OCI-M2 (cell line): ENCODE measurements around the gene ADGRF3.
"Not testable (repeated sequence)": the region's sequence is repeated elsewhere in the genome, so short reads cannot be mapped to it uniquely, and the experiment has no call there.

Experiments used
- DNase-seq: peaks from one replicate; lab custom pipeline; 2025; ENCODE audit not compliant: unreplicated experiment; lab: John Stamatoyannopoulos, UW

Gene ADGRF3

DNA sequence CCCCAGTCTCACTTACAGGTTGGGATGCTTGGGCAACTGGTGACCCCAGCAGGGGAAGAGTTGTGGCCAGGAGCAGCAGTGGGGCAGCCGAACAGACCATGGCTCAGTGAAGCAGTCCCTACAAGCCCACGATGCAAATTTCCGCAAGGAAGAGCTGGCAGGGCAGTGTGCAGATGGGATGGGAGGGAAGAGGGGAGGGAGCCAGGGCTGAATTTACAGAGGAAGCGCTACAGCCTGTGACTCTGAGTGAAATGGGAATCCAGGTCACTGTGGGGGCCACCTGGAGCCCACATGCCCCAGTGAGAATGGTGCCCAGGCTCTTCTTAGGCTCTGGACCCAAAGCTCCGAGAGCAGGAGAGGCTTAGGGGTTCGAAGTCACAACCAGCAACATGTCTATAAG lies 27.6 kb downstream of the ADGRF3 start:
- no peak for DNase-seq

DNA sequence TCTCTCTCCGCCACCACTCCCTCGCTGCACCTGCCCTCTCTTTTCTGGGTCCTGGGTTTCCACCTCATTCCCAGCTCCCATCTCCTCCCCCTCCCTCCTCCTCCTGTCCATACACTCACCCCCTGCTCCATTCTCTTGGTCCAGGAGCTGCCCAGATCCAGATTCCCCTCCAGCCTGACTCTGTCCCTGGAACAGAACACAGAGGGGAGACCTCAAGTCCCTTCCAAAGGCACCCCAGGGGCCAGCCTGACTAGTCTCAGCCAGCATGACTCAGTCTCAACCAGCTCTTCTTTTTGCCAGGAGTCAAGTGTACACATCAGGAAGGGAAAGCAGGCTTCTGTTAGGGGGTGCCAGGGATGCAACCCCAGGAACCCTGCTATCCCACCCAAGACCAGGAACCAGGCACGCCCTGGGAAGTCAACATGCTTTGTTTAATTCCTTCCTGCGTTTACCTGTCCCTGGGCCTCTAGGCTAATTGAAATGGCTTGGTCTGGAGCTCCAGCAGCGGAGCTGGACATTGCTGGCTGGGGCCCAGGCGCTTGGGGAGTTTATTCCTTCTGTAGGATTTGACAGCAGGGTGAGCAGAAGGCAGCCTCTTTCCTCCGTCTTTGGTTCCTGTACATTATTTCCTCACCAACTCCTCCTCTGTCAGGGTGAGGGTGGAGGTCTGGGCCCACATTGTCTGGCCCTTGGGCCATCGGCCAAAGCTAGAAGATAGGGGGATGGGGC lies 29.0 kb downstream of the ADGRF3 start:
- no peak for DNase-seq

DNA sequence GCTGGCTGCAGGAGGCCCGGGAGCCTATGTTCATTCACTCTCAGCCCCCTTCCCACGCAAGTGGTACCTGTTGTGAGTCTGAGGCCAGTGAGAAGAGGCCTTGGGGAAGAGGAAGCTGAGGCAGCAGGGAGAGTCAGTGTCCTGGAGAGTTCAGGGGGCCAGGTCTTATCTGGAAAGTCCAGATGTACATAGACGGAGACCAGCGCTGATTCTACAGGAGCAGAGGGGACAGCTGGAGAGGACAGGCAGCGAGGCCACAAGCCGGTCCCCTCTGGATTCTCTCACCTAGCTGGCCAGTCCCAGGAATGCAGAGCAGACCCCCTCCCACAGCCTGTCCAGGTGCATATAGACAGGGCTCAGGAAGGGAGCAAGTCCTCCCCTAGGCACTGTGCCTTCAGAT lies 29.7 kb downstream of the ADGRF3 start:
- no peak for DNase-seq

DNA sequence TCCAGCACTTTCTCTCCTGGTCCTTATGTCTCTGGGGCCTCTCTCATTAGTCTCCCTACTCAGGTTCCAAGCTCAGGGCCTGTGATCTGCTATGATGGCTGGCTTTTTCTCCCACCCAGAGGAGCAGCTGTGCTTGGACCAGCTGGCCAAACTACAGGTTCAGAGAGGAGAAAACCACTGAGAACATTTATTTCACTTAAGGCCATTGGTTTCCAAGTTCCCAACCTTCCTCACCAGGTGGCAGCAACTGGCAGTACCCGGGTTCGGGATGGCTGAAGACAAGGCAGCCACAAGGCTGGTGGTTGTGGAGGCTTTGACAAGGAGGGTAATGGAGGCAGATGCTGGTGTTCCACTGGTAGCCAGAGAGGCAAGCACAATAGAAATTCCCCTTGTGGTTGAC lies 30.5 kb downstream of the ADGRF3 start:
- DNase-seq, result no peak

DNA sequence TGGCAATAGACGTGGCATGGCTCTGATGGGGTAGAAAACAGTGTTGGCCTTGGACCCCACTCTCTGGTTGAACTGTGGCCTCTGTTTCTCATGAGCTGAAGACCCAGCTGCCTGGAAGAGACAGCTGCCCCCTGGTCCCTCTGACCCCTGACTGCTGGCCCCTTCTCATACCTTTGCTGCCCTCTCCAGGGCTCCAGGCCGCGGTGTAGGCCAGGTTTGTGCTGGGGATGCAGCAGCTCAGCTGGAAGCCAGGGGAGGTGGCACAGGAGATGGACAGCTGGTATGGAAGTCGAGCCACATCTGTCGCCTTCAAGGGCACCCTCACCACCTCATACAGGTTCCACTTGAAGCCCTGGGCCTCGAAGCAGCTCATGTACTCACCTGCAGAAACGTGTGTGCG lies 32.3 kb downstream of the ADGRF3 start:
- DNase-seq, result no peak

DNA sequence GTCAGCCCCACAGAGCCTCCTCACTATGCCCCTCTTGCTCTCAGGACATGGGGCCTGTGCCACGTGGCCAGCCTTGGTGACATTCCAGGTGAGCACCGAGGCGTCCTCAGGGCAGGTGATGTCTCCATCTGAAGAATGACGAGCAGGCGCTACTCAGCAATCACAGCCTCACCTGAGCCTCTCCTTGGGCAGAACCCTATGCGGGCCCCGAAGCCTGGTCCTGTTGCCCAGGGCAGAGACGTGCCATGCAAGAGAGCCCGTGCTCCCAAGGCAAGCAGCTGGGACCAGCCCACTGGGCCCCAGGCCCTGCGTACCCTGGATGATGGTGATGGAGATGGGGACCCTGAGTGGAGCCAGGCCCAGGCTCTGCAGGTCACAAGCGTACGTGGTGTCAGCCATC lies 33.1 kb downstream of the ADGRF3 start:
- DNase-seq, result no peak

DNA sequence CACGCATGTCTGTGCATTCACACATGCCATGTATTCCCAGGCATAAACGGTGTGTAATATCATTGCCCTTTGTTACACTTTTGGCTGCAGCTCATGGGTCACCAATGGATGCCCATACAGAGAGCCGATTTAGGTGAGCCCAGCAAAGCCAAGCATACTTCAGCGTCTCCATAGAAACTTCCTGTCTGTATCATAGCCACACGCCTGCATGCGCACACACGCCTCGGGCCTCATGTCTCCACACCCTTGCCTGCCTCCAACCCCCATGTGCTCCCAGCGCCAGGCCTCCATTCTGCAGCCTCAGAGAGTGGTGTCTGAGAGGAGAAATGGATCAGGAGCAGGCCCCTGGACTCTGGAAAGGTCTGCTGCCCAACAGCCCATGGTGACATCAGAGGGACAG lies 34.1 kb downstream of the ADGRF3 start:
- DNase-seq, result no peak

DNA sequence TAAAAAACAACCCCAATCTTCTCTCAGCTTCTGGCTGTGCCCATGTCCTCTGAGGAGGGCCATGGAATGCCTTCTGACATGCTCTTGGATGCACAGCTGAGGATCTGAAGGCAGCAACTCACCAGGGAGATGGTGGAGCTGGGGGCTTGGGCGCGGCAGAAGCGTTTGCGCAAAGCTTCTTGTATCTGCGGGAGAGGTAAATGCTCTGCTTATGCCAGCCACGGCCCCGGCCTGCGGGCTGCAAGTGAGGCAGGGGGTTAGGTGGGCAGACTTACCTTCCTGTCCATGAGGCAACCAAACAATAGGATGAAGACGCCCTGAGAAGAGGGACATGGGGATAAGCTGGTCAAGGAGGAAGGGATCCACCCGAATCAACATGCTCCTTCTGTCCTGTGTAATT lies 36.7 kb downstream of the ADGRF3 start:
- DNase-seq, result no peak

DNA sequence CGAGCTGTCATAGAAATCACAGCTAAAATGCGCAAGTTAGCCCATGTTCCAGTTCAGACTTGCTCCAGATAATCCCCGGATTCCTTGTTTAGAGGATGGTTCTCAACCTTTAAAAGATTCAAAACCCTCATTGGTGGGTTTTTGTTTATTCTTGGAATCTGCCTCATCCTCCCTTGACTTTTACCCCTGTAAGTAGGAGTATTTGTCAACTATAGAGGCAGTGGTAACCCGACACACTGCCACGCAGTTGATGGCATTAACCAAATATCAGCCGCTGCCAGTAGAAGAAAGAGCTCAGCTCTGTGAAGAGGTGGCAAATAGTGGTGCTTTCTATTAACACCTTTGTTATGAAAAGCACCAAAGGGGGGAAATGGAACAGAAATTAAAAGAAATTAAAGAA lies 41.0 kb downstream of the ADGRF3 start:
- DNase-seq, result no peak

DNA sequence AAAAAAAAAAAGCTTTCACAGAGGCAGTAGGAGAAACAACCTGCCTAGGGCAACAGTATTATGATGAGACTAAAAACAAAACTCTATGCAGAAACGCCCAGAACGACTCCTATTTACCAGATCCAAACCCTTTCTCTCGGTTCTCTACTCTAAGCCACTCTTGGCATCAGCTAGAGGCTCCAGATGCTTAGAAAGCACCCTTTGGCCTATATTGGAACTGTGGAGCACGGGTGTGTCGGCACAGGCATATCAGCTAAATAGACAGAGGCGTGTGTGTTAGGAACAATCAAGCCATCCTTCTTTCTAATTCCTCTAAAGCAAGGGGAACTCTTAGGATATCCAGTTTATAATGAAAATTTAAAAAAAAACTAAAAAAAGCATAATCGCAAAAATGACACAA lies 41.5 kb downstream of the ADGRF3 start:
- not testable (repeated sequence) for DNase-seq

DNA sequence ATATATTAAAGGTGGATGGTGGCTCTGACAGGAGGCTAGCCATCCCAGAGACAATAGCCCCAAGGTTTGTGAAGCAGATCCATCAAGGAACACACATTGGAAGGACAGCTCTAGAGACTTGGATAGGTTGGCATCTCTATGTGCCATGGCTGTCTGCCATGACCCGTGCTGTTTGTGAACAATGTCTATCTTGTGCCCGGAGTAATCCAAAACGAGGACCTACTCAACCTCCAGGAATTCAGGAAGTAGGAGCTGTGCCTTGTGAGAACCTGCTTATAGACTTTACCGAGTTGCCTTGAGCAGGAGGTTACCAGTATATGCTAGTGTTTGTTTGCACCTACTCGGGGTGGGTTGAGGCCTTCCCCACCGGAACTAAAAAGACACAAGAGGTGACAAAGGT lies 43.7 kb downstream of the ADGRF3 start:
- DNase-seq, result no peak

DNA sequence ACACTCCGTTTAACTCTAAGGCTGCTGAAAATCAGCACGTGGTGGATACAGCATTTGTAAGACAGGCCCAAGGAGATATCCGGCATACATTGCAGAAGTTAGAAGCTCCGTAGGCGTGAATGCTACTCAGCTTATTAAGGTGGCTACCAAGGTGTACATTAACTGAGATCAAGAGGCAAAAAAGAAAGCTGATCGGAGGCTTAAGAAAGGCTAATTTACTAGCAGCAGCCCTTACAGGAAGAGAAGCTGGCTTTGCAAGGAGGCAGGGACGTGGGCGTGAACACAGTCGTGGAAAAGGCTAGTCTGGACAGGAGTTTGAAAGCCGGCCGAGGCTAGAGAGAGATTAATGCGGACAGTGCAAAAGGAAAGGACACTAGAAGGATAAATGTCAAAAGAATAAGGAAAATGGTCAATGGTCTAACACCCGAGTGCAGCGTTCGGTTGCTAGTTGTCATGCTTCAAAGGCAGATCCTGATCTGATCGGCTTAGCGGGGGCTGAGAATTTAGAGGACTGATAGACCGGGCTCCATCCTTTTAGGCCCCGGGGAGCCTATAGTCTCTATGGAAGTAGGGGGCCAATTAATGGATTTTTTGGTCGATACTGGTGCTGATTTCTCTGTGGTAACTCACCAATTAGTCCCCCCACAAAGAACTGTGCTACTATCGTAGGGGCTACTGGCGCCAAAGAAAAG lies 46.2 kb downstream of the ADGRF3 start:
- no peak for DNase-seq

DNA sequence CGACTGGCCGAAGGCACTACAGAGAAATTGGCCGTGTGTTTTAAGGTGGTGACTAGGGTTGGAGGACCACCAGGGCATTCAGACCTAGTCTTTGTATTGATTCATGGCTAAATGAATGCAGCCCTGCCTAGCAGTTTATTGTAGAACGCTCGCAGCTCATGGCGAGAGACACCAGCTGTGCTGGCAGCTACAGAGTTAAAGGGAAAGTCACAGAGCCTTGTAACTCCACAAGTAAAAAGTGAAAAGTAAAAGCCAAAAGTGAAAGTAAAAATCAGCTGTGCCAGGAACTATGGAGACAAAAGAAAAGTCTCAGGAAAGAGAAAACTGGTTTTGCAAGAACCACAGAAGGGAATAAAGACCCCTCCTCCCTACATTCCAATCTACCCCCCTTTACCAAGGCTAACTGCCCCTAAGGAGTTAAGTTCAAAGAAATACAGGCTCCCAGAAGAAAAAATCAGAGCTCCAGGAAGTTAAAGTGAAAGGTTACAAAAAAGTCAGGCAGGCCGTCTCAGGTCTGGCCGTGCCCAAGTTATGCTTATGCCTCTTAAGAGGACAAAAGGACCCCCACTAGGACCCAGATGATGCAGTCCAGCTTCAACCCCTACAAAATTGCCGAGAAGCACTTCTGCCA lies 47.0 kb downstream of the ADGRF3 start:
- DNase-seq, result no peak

DNA sequence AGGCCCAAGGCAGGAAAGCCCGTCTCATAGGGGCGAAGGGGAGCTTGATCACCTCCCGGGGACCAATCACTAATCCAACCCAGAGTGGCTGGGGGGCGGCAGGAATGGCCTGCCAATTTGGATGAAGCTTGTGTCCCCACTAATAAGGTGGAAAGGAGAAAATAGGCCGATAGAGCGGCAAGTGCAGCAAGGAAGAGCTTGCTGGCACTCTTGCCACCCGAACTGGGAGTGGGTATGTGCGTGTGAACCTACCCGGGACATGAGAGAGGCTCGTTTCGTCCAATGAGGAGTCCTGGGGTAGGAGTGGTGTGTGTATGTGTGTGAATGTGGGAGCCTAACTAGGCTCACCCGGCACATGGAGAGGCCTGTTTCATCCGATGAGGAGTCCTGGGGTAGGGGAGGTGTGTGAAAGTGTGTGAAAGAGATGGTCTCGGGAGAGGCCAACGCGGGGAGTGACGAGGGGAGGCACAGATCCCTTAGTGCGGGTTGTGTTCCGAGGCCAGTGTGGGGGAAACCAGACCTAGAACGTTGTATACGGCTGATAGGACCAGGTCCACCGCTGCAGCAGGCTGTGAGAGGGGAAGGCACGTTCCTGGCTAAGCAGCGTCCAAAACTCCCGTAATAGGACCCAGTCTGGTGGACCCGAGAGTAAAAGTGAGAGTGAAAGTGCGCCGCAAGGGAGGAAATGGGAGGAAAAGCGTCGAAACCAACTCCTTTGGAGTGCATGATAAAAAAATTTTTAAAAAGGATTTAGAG lies 47.8 kb downstream of the ADGRF3 start:
- DNase-seq, result no peak

DNA sequence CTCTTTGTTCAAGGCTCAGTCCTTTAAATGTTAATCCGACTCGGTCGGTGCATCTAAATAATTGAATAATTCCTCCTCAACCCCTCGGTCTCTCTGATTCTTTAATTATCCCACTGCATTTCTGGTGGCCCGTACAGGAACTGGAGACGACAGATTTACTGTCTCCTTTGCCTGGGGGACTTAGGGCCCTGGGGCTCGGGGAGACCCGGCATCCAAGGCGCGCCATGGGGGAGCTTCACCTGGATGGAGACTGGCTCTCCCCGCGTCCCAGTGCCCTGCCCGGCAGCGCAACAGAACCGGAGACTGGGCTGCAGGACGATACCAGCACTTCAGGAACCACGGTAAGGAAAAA lies 48.3 kb downstream of the ADGRF3 start:
- DNase-seq, result no peak

DNA sequence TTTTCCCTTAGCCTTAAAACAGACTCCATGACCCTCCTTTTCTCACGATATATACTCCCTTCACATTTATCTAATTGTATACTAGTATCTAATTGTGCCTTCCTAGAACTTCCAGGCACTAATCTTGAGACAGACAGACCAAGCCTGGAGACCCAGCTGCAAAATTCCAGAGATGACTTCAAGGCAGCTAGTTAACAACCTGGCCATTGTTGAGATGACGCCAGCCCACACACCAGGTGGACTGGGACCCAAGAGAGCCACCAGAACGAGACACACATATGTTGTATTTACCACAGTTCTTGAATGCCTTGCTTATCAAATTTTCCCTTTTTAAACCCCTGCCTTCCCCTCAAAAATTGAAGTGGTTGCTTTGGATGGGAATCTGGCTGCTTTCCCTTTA lies 49.5 kb downstream of the ADGRF3 start:
- no peak for DNase-seq

DNA sequence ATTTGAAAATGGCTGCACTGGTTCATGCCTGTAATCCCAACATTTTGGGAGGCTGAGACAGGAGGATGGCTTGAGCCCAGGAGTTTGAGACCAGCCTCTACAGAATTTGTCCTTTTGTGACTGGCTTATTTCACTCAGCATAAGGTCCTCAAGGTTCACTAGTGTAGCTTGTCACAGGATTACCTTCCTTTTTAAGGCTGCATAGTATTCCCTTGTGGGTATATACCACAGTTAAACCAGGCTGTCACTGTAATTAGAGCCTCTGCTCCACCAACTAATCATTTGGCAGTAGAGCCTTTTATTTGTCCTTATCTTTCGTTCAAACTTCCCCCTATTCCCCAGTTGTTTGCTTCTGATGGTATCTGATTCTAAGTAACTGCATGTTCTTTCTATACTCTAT lies 51.1 kb downstream of the ADGRF3 start:
- no peak for DNase-seq

DNA sequence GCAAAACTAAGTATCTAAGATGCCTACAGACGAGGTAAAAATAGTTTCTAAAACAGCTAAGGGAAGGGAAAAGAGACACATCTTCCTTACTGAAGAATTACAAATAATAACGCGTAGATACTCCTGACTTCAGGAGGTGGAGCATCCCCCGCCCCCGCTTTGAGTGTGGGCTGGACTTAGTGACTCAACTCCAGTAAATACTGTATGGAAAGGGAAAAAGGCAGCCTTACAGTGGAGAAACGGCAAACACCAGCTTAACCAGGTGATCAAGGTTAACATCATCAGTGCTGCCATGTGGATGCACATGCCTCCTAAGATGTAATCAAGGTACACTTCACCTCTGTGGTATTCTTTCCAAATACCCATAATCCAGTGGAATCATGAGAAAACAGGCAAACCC lies 53.9 kb downstream of the ADGRF3 start:
- DNase-seq, result no peak

DNA sequence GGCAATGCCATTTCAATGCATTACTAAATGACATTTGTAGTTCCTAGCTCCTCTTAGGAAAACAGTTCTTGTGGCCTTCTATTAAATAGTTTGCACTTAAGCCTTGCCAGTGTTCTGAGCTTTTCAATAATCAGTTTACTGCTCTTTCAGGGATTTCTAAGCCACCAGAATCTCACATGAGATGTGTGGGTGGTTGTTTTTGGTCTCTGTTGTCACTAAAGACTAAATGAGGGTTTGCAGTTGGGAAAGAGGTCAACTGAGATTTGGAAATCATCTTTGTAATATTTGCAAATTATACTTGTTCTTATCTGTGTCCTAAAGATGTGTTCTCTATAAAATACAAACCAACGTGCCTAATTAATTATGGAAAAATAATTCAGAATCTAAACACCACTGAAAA lies 56.6 kb downstream of the ADGRF3 start:
- DNase-seq, result no peak

DNA sequence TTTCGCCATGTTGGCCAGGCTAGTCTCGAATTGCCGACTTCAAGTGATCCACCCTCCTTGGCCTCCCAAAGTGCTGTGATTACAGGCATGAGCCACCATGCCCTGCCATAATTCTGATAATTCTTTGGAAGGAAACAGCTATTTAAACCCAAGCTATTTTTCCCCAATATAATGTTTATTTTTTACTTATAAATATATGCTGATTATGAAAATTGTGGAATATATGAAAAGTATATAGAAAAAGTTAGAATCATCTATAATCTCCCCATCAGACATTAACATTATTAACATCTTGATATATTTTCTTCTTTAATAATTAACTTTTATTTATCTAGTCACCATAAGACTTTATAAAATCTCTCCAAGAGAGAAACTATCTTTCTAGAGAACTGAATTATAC lies 60.7 kb downstream of the ADGRF3 start:
- no peak for DNase-seq

DNA sequence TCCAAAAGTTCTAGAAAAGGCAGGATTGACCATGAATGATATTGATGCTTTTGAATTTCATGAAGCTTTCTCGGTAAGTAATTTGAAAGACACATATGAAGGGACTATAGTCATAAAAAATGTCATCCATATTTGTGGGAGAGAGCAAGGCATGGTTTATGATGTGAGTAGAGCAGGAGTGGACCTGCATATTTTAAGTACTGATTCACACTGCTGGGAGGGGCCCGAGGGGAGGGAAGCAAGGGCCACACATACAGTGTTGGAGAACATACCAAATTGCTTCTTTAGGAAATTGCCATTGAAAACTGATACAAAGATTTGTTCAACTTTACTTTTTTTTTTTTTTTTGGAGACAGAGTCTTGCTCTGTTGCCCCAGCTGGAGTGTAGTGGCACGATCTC lies 62.5 kb downstream of the ADGRF3 start:
- DNase-seq, result no peak

DNA sequence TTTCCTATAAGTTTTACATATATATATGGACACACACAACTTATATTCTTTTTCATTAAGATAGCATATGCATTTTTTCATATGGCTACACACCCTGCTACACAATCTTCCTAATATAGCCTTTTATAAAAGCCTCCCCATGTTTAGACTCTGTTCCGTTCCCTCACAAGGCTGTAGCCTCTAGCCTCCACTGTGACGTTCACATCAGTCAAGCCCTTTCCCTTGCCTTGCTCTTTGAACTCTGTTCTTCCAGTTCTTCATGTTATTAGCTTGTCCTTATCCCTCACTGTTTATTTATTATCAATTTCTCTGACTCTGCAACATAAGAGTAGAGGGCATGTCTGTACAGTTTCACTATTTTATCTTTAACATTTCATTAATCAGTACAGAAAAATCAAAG lies 63.0 kb downstream of the ADGRF3 start:
- DNase-seq, result no peak
